HEK293 (cell line): ENCODE data around the gene CTPS2.

Experiments used
- CTCF ChIA-PET: fragments of 350-600 bp; formaldehyde crosslinking; extraction: SDS; loops from one replicate; lab custom pipeline; 2021; ENCODE audit warnings: antibody characterized with exemption; lab: Yijun Ruan, JAX
- POLR2A ChIA-PET: fragments of 300-600 bp; formaldehyde crosslinking; extraction: SDS; loops from one replicate; lab custom pipeline; 2020; ENCODE audit warnings: antibody characterized with exemption, inconsistent platforms; lab: Yijun Ruan, JAX
- H3K27ac ChIP-seq: fragments of 200-500 bp; sonication (Bioruptor generic); 2 replicates; pipeline ENCODE4 v1.5.1; 2014; ENCODE audit warnings: low read depth, low read length, control low read depth, inconsistent platforms; ENCODE audit errors: extremely low read depth
- H3K36me3 ChIP-seq, 2 experiments: fragments of 200-500 bp in 1 of 2; sonication (Bioruptor generic) in 1 of 2; 1 replicate in 1 of 2; 2 replicates in 1 of 2; pipeline ENCODE4 v1.5.1; 2014 to 2017; ENCODE audit warnings: inconsistent platforms in 2 of 2, low read length in 2 of 2; ENCODE audit not compliant: control insufficient read depth in 2 of 2, insufficient read depth in 1 of 2
- H3K4me1 ChIP-seq: fragments of 200-500 bp; sonication (Bioruptor generic); 2 replicates; pipeline ENCODE4 v1.5.1; 2014; ENCODE audit warnings: mild to moderate bottlenecking, low read length, inconsistent platforms; ENCODE audit not compliant: control insufficient read depth, insufficient read depth
- H3K4me3 ChIP-seq: 2 replicates; pipeline ENCODE4 v1.5.1; 2011; ENCODE audit warnings: low read depth, mild to moderate bottlenecking, control low read depth, low read length, moderate library complexity
- H3K9me3 ChIP-seq: fragments of 200-500 bp; sonication (Bioruptor generic); 2 replicates; pipeline ENCODE4 v1.5.1; 2014; ENCODE audit warnings: low read depth, low read length, inconsistent platforms; ENCODE audit not compliant: control insufficient read depth, insufficient read depth
- IKZF3 ChIP-seq: fragments of 450-650 bp; IDR thresholded peaks from 2 replicates; pipeline ENCODE4 v1.5.0; 2018; ENCODE audit warnings: missing biosample characterization, mild to moderate bottlenecking, missing genetic modification characterization, moderate library complexity
- MZF1 ChIP-seq: fragments of 450-650 bp; formaldehyde crosslinking; IDR thresholded peaks from 2 replicates; pipeline ENCODE4 v1.5.1; 2017; ENCODE audit warnings: missing biosample characterization, missing genetic modification characterization, borderline replicate concordance
- SCRT1 ChIP-seq: fragments of 450-650 bp; formaldehyde crosslinking; IDR thresholded peaks from 2 replicates; pipeline ENCODE4 v1.5.1; 2016; ENCODE audit warnings: missing biosample characterization, missing genetic modification characterization, borderline replicate concordance
- TRIM28 ChIP-seq: IDR thresholded peaks from 2 replicates; pipeline ENCODE4 v1.6.1; 2011; ENCODE audit warnings: low read length, control low read depth, borderline replicate concordance
- ZNF155 ChIP-seq: fragments of 450-650 bp; formaldehyde crosslinking; IDR thresholded peaks from 2 replicates; pipeline ENCODE4 v1.5.1; 2016; ENCODE audit warnings: missing biosample characterization, missing genetic modification characterization
- ZNF157 ChIP-seq: fragments of 450-650 bp; formaldehyde crosslinking; IDR thresholded peaks from 2 replicates; pipeline ENCODE4 v1.5.1; 2016; ENCODE audit warnings: missing biosample characterization, missing genetic modification characterization
- ZNF2 ChIP-seq: fragments of 450-650 bp; formaldehyde crosslinking; IDR thresholded peaks from 2 replicates; pipeline ENCODE4 v1.5.1; 2016; ENCODE audit warnings: missing biosample characterization, missing genetic modification characterization
- ZNF274 ChIP-seq, 2 experiments: fragments of 200-500 bp in 1 of 2; fragments of 450-650 bp in 1 of 2; sonication (Bioruptor generic) in 1 of 2; formaldehyde crosslinking in 1 of 2; IDR thresholded peaks; 2 replicates each; pipeline versions ENCODE4 v1.5.1 to v1.6.1; 2014 to 2016; ENCODE audit warnings: borderline replicate concordance in 1 of 2, inconsistent platforms in 1 of 2, low read length in 1 of 2, missing biosample characterization in 1 of 2, missing genetic modification characterization in 1 of 2
- ZNF280D ChIP-seq: fragments of 450-650 bp; formaldehyde crosslinking; IDR thresholded peaks from 2 replicates; pipeline ENCODE4 v1.5.1; 2016; ENCODE audit warnings: missing biosample characterization, missing genetic modification characterization
- ZNF335 ChIP-seq: fragments of 450-650 bp; formaldehyde crosslinking; conservative IDR thresholded peaks from 2 replicates; pipeline ENCODE4 v1.5.1; 2016; ENCODE audit warnings: missing biosample characterization, missing genetic modification characterization
- ZNF426 ChIP-seq: fragments of 450-650 bp; formaldehyde crosslinking; IDR thresholded peaks from 2 replicates; pipeline ENCODE4 v1.5.1; 2017; ENCODE audit warnings: missing biosample characterization, missing genetic modification characterization, mild to moderate bottlenecking, inconsistent platforms, moderate library complexity
- ZNF501 ChIP-seq: fragments of 450-650 bp; formaldehyde crosslinking; IDR thresholded peaks from 2 replicates; pipeline ENCODE4 v1.5.1; 2016; ENCODE audit warnings: missing biosample characterization, missing genetic modification characterization
- ZNF558 ChIP-seq: fragments of 450-650 bp; formaldehyde crosslinking; IDR thresholded peaks from 2 replicates; pipeline ENCODE4 v1.5.1; 2016; ENCODE audit warnings: missing biosample characterization, missing genetic modification characterization
- ZNF626 ChIP-seq: fragments of 450-650 bp; sonication (Bioruptor Pico); formaldehyde crosslinking; IDR thresholded peaks from 2 replicates; pipeline ENCODE4 v1.5.1; 2018; ENCODE audit warnings: missing biosample characterization, missing genetic modification characterization, inconsistent platforms
- ZNF639 ChIP-seq: fragments of 450-650 bp; formaldehyde crosslinking; IDR thresholded peaks from 2 replicates; pipeline ENCODE4 v1.5.1; 2016; ENCODE audit warnings: missing biosample characterization, missing genetic modification characterization
- ZNF677 ChIP-seq: fragments of 450-650 bp; IDR thresholded peaks from 2 replicates; pipeline ENCODE4 v1.5.0; 2018; ENCODE audit warnings: missing biosample characterization, mild to moderate bottlenecking, missing genetic modification characterization, moderate library complexity
- ZNF747 ChIP-seq: fragments of 450-650 bp; formaldehyde crosslinking; IDR thresholded peaks from 2 replicates; pipeline ENCODE4 v1.5.1; 2016; ENCODE audit warnings: missing biosample characterization, missing genetic modification characterization
- ZNF830 ChIP-seq: fragments of 450-650 bp; IDR thresholded peaks from 2 replicates; pipeline ENCODE4 v1.5.0; 2018; ENCODE audit warnings: missing biosample characterization, missing genetic modification characterization, low read depth, mild to moderate bottlenecking, moderate library complexity
- TF ChIP-seq, protein P1 (sequence below): fragments of 450-650 bp; formaldehyde crosslinking; IDR thresholded peaks from 2 replicates; pipeline ENCODE4 v1.5.1; 2016; ENCODE audit warnings: missing biosample characterization, missing genetic modification characterization
- TF ChIP-seq, protein P2 (sequence below): fragments of 450-650 bp; formaldehyde crosslinking; IDR thresholded peaks from 2 replicates; pipeline ENCODE4 v1.5.1; 2016; ENCODE audit warnings: missing biosample characterization, missing genetic modification characterization
- TF ChIP-seq, protein P3 (sequence below): fragments of 450-650 bp; formaldehyde crosslinking; IDR thresholded peaks from 2 replicates; pipeline ENCODE4 v1.5.1; 2017; ENCODE audit warnings: missing biosample characterization, mild to moderate bottlenecking, missing genetic modification characterization, moderate library complexity
- TF ChIP-seq, protein P4 (sequence below): fragments of 450-650 bp; formaldehyde crosslinking; IDR thresholded peaks from 2 replicates; pipeline ENCODE4 v1.5.1; 2016; ENCODE audit warnings: missing biosample characterization, missing genetic modification characterization, low read depth

The CTPS2 gene

GRCh38 chrX:16719334-16720084 is 7.0 kb upstream of the CTPS2 start, which contains the start of gene SYAP1 (continued):
- no peak for TF ChIP-seq ZNF677 (tag by site-specific recombination)
- TF ChIP-seq ZNF2 (tag by site-specific recombination) = peak; percentile 63
- TF ChIP-seq ZNF426 (tag by site-specific recombination) = no peak
- no peak for TF ChIP-seq ZNF747 (tag by site-specific recombination)
- no peak for TF ChIP-seq ZNF558
- TF ChIP-seq ZNF626 (tag by site-specific recombination) = no peak
- TF ChIP-seq ZNF280D (tag by site-specific recombination) = no peak
- peak; percentile 68; the same call in 1 of the 2 replicates for TF ChIP-seq TRIM28
- TF ChIP-seq, protein P1, sequence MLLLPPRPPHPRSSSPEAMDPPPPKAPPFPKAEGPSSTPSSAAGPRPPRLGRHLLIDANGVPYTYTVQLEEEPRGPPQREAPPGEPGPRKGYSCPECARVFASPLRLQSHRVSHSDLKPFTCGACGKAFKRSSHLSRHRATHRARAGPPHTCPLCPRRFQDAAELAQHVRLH (tag by site-specific recombination) = no peak
- no peak for TF ChIP-seq ZNF830 (tag by site-specific recombination)
- peak; percentile 39; the same call in 1 of the 2 replicates for TF ChIP-seq ZNF501
- peak; percentile 96 for TF ChIP-seq IKZF3 (tag by site-specific recombination)

DNA sequence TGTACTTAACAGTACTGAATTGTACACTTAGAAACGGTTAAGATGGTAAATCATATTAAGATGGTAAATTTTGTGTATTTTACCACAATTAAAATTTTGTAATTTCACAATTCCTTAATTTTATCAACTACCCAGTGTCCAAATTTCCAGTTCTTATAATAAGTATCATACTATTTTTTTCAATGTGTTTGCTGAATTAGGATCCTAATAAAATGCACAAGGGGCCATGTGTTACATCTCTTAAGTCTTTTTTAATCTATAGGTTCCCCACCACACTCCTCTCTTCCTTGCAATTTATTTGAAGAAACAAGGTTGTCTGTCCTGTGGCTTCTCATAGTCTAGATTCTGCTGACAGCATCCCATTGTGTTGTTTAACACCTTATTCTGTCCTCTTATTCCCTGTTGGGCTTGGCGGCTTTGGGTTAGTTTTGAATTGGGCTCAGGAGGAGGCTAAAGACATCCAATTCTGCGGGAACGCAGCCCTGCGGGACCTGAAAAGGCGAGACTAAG is 6.4 kb upstream of the CTPS2 start:
- peak overlapping the region; percentile 46 for H3K4me3 ChIP-seq
- no peaks in the 10 kb centered on the region for H3K9me3 ChIP-seq
- ChIA-PET POLR2A (interaction anchor here (0.6 to 2.1 kb wide), 24 partner anchors 8 to 920 kb away, joined by 3 to 36 read pairs (median 5); partner anchors contain the start of genes AP1S2 and TXLNG), CTCF (interaction anchor here (0.6 to 1.2 kb wide), 4 partner anchors 85 to 921 kb away, joined by 3 to 5 read pairs (median 3); no protein-coding TSS in a partner anchor)
- peak overlapping the region; percentile 81 for H3K27ac ChIP-seq
- H3K36me3 ChIP-seq = peaks cover 0 to 2% of the 10 kb centered on the region in 2 experiments; a peak in 2 of 3 replicates
- H3K4me1 ChIP-seq = no peaks in the 10 kb centered on the region; the same call in 1 of the 2 replicates
- TF ChIP-seq ZNF274 (IDR thresholded peaks at IDR 0.05; ENCODE audit: low read length) (no peak), ZNF274 (tag by site-specific recombination; IDR thresholded peaks at IDR 0.05; ENCODE audit: borderline replicate concordance) (no peak), ZNF626 (tag by site-specific recombination) (no peak), ZNF335 (peak; percentile 57; the same call in 1 of the 2 replicates), MZF1 (tag by site-specific recombination) (peak; percentile 36; the same call in 1 of the 2 replicates), ZNF157 (tag by site-specific recombination) (no peak), SCRT1 (tag by site-specific recombination) (no peak), ZNF155 (tag by site-specific recombination) (no peak), ZNF639 (tag by site-specific recombination) (no peak)
- TF ChIP-seq, protein P2, sequence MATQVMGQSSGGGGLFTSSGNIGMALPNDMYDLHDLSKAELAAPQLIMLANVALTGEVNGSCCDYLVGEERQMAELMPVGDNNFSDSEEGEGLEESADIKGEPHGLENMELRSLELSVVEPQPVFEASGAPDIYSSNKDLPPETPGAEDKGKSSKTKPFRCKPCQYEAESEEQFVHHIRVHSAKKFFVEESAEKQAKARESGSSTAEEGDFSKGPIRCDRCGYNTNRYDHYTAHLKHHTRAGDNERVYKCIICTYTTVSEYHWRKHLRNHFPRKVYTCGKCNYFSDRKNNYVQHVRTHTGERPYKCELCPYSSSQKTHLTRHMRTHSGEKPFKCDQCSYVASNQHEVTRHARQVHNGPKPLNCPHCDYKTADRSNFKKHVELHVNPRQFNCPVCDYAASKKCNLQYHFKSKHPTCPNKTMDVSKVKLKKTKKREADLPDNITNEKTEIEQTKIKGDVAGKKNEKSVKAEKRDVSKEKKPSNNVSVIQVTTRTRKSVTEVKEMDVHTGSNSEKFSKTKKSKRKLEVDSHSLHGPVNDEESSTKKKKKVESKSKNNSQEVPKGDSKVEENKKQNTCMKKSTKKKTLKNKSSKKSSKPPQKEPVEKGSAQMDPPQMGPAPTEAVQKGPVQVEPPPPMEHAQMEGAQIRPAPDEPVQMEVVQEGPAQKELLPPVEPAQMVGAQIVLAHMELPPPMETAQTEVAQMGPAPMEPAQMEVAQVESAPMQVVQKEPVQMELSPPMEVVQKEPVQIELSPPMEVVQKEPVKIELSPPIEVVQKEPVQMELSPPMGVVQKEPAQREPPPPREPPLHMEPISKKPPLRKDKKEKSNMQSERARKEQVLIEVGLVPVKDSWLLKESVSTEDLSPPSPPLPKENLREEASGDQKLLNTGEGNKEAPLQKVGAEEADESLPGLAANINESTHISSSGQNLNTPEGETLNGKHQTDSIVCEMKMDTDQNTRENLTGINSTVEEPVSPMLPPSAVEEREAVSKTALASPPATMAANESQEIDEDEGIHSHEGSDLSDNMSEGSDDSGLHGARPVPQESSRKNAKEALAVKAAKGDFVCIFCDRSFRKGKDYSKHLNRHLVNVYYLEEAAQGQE (tag by site-specific recombination) = no peak
- TF ChIP-seq, protein P3, sequence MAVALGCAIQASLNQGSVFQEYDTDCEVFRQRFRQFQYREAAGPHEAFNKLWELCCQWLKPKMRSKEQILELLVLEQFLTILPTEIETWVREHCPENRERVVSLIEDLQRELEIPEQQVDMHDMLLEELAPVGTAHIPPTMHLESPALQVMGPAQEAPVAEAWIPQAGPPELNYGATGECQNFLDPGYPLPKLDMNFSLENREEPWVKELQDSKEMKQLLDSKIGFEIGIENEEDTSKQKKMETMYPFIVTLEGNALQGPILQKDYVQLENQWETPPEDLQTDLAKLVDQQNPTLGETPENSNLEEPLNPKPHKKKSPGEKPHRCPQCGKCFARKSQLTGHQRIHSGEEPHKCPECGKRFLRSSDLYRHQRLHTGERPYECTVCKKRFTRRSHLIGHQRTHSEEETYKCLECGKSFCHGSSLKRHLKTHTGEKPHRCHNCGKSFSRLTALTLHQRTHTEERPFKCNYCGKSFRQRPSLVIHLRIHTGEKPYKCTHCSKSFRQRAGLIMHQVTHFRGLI = peak; percentile 80
- TF ChIP-seq, protein P4, sequence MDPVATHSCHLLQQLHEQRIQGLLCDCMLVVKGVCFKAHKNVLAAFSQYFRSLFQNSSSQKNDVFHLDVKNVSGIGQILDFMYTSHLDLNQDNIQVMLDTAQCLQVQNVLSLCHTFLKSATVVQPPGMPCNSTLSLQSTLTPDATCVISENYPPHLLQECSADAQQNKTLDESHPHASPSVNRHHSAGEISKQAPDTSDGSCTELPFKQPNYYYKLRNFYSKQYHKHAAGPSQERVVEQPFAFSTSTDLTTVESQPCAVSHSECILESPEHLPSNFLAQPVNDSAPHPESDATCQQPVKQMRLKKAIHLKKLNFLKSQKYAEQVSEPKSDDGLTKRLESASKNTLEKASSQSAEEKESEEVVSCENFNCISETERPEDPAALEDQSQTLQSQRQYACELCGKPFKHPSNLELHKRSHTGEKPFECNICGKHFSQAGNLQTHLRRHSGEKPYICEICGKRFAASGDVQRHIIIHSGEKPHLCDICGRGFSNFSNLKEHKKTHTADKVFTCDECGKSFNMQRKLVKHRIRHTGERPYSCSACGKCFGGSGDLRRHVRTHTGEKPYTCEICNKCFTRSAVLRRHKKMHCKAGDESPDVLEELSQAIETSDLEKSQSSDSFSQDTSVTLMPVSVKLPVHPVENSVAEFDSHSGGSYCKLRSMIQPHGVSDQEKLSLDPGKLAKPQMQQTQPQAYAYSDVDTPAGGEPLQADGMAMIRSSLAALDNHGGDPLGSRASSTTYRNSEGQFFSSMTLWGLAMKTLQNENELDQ (tag by site-specific recombination) = no peak
